ENCODE results near the gene SPEG. TPM values are rescaled to one million over a fixed set of nuclear protein-coding genes. Genes with fewer than 3 reads are reported as not detected.
A peak's percentile ranks its signal among the peaks of the same experiment; 100 is the strongest.

SPEG gene
- total and polyA plus RNA-seq, 2 of the 8 experiments (the other 6 are each of a cell fraction or from before 2014, with no cell fraction given), result 19.9 to 32.0 TPM

- peak; percentile 65 for TF ChIP-seq NANOG (IDR thresholded peaks at IDR 0.05; ENCODE audit: insufficient read depth, low read depth, low read length, poor library complexity, severe bottlenecking)
- peak; percentile 50 for TF ChIP-seq ASH2L (IDR thresholded peaks at IDR 0.05; ENCODE audit: low read length)
- TF ChIP-seq HDAC2 (IDR thresholded peaks at IDR 0.05; ENCODE audit: borderline replicate concordance in 1 of 2, low read depth in 2 of 2, low read length in 2 of 2), result 0 out of 4 replicates have a peak, but pooled peaks of 1 of the 2 experiments have one; percentile 51
- 0 out of 2 replicates have a peak, but pooled peaks have one; percentile 43 for TF ChIP-seq TCF12 (IDR thresholded peaks at IDR 0.05; ENCODE audit: low read depth, low read length)
- TF ChIP-seq SAP30 (IDR thresholded peaks at IDR 0.05; ENCODE audit: insufficient read depth, insufficient replicate concordance, low read length), result no peak
- TF ChIP-seq RBBP5 (IDR thresholded peaks at IDR 0.05; ENCODE audit: borderline replicate concordance, low read depth, low read length), result no peak
- no peak for TF ChIP-seq NRF1 (IDR thresholded peaks at IDR 0.05; ENCODE audit: low read depth, low read length)
- peak; percentile 70; the same call in 1 of the 2 replicates for TF ChIP-seq YY1 (IDR thresholded peaks at IDR 0.05; ENCODE audit: low read depth, low read length)
- peak; percentile 43; the same call in 1 of the 2 replicates for TF ChIP-seq TBP (IDR thresholded peaks at IDR 0.05; ENCODE audit: low read depth, low read length)
- 0 out of 2 replicates have a peak, but pooled peaks have one; percentile 20 for TF ChIP-seq JUN (IDR thresholded peaks at IDR 0.05; ENCODE audit: low read depth, low read length)
- no peak for TF ChIP-seq SP4 (IDR thresholded peaks at IDR 0.05; ENCODE audit: low read length)
- TF ChIP-seq CTCF (IDR thresholded peaks at IDR 0.05; ENCODE audit: control extremely low read depth in 1 of 3, insufficient read depth in 1 of 3, low read depth in 1 of 3, low read length in 3 of 3), result peak in 2 of 3 experiments; percentile 87 to 93; a peak in 3 of 4 replicates
- TF ChIP-seq POLR2A (IDR thresholded peaks at IDR 0.05; ENCODE audit: control extremely low read depth in 1 of 2, low read depth in 2 of 2, low read length in 2 of 2), result no peak; a peak in 1 of 3 replicates
- TF ChIP-seq CBX5 (IDR thresholded peaks at IDR 0.05; ENCODE audit: low read depth, low read length), result no peak
- TF ChIP-seq KDM1A (IDR thresholded peaks at IDR 0.05; ENCODE audit: borderline replicate concordance, low read length), result no peak
- TF ChIP-seq RNF2 (IDR thresholded peaks at IDR 0.05; ENCODE audit: borderline replicate concordance, low read depth, low read length, missing control alignments, poor library complexity, severe bottlenecking), result no peak
- no peak for TF ChIP-seq BACH1 (IDR thresholded peaks at IDR 0.05; ENCODE audit: low read length)
- 0 out of 2 replicates have a peak, but pooled peaks have one; percentile 7 for TF ChIP-seq EGR1 (IDR thresholded peaks at IDR 0.05; ENCODE audit: borderline replicate concordance, low read depth, low read length)
- TF ChIP-seq MAX (IDR thresholded peaks at IDR 0.05), result peak; percentile 54; the same call in 1 of the 2 replicates
Measured at GRCh38 chr2:219475697-219476651, 41.3 kb downstream of the SPEG start (continued).
